ENCODE data around the gene DCTN3.

- TF ChIP-seq GATA2 (IDR thresholded peaks at IDR 0.05; ENCODE audit: low read depth, low read length) = peak; percentile 87
- no peak for TF ChIP-seq GATA3 (IDR thresholded peaks at IDR 0.05; ENCODE audit: low read depth, low read length)
Measured at GRCh38 chr9:34654323-34655051, 34.2 kb upstream of the DCTN3 start.
